Progenitor cell of endocrine pancreas (in vitro differentiated cells): Measurements from ENCODE around the gene KAZN. TPM values are rescaled to one million over a fixed set of nuclear protein-coding genes. Genes with fewer than 3 reads are reported as not detected.
"Not testable (repeated sequence)": the region's sequence is repeated elsewhere in the genome, so short reads cannot be mapped to it uniquely, and the experiment has no call there.

Experiments used
- DNase-seq: peaks from one replicate; pipeline ENCODE4 v3.0.0; 2021; ENCODE audit warnings: low spot score; ENCODE audit not compliant: unreplicated experiment
- H3K27ac Mint-ChIP-seq: 2 replicates; pipeline ENCODE4 v1.8.0; 2021; ENCODE audit warnings: mild to moderate bottlenecking, moderate library complexity, mixed read lengths
- H3K27me3 Mint-ChIP-seq: 2 replicates; pipeline ENCODE4 v1.8.0; 2021; ENCODE audit warnings: mixed read lengths
- H3K36me3 Mint-ChIP-seq: 2 replicates; pipeline ENCODE4 v1.8.0; 2022; ENCODE audit warnings: mixed read lengths; ENCODE audit not compliant: insufficient read depth
- H3K4me1 Mint-ChIP-seq: 2 replicates; pipeline ENCODE4 v1.8.0; 2021; ENCODE audit warnings: low read depth, mixed read lengths
- H3K4me3 Mint-ChIP-seq: 2 replicates; pipeline ENCODE4 v1.8.0; 2021; ENCODE audit warnings: low read depth, mild to moderate bottlenecking, moderate library complexity, mixed read lengths
- H3K9me3 Mint-ChIP-seq: 2 replicates; pipeline ENCODE4 v1.8.0; 2021; ENCODE audit warnings: low read depth, mixed read lengths
- CTCF ChIP-seq: fragments of 200-600 bp; sonication (generic); IDR thresholded peaks from one replicate; pipeline ENCODE4 v1.5.0; 2021; ENCODE audit warnings: antibody characterized with exemption, mild to moderate bottlenecking; ENCODE audit not compliant: unreplicated experiment
- total RNA-seq: library from RNA; stranded (reverse); gene quantifications from 2 replicates; pipeline ENCODE4 v1.2.1, GENCODE V29; 2021

KAZN gene
- total RNA-seq, 1 donor from 2014 or later: 12.9 TPM

GRCh38 chr1:15129944-15130343 is 531.5 kb downstream of the KAZN start:
- Mint-ChIP-seq H3K36me3 (no peaks in the 10 kb centered on the region), H3K9me3 (peaks cover 10% of the 10 kb centered on the region), H3K27me3 (no peaks in the 10 kb centered on the region), H3K4me3 (no peak overlapping the region), H3K27ac (no peak overlapping the region), H3K4me1 (peaks cover 6% of the 10 kb centered on the region)
- TF ChIP-seq CTCF: no peak
- no peak for DNase-seq

DNA sequence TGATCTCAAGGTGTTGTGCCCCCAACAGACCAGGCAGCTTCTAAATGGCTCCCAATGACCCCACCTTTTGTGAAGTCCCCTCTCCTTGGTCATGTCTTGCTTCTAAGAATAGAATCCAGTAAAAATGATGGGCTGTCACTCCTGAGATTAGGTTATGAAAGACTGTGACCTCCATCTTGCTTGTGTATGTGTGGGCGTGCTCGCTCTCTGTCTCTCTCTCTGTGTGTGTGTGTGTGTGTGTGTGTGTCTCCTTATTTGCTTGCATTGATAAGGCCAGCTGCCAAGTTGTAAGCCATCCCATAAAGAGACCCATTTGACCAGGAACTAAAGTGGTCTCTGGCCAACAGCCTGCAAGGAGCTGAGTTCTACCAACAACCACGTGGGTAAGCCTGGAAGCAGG is 532.1 kb downstream of the KAZN start:
- peaks cover 6% of the 10 kb centered on the region for H3K4me1 Mint-ChIP-seq
- no peak overlapping the region for H3K4me3 Mint-ChIP-seq
- H3K27me3 Mint-ChIP-seq: no peaks in the 10 kb centered on the region
- DNase-seq: no peak
- peaks cover 10% of the 10 kb centered on the region for H3K9me3 Mint-ChIP-seq
- H3K27ac Mint-ChIP-seq: no peak overlapping the region
- no peak for TF ChIP-seq CTCF
- H3K36me3 Mint-ChIP-seq: no peaks in the 10 kb centered on the region

DNA sequence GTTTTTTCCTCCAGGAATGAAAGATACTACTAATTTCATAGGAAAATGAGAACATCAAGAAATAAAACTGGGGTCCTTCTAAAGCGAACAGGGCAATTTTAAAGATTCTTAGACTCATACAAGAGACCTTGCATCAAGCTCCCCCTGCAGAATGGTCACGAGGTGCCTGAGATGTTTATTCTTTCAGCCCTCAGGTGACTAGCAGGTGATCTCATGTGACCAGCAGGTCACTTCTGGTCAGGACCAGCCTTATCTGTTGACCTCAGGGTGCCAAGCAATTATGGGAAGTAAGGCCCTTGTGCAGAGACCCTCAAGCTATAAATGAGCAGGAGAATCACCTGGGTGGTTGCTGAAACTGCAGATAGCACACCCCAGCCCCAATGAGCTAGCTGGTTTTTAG is 534.5 kb downstream of the KAZN start:
- no peak for DNase-seq
- no peaks in the 10 kb centered on the region for H3K27me3 Mint-ChIP-seq
- H3K4me1 Mint-ChIP-seq: peaks cover 10% of the 10 kb centered on the region
- H3K36me3 Mint-ChIP-seq: no peaks in the 10 kb centered on the region
- no peak for TF ChIP-seq CTCF
- H3K9me3 Mint-ChIP-seq: peaks cover 10% of the 10 kb centered on the region
- no peak overlapping the region for H3K4me3 Mint-ChIP-seq
- no peak overlapping the region for H3K27ac Mint-ChIP-seq

- Mint-ChIP-seq H3K36me3 (no peaks in the 10 kb centered on the region), H3K4me1 (peaks cover 12% of the 10 kb centered on the region), H3K9me3 (peaks cover 10% of the 10 kb centered on the region), H3K27me3 (no peaks in the 10 kb centered on the region), H3K27ac (no peak overlapping the region), H3K4me3 (no peak overlapping the region)
- TF ChIP-seq CTCF: no peak
- no peak for DNase-seq
Observed at GRCh38 chr1:15134285-15134684, 535.8 kb downstream of the KAZN start.

DNA sequence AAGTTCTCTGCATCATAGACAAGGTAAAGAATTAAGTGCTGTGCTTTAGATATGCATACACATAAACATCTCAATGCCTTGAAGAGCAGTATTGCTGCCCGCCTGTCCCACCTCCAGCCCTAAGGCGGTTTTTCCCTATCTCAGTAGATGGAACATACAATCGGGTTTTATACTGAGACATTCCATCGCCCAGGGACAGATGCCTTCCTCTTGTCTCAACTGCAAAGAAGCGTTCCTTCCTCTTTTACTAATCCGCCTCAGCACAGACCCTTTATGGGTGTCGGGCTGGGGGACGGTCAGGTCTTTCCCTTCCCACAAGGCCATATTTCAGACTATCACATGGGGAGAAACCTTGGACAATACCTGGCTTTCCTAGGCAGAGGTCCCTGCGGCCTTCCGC is 537.1 kb downstream of the KAZN start:
- H3K27me3 Mint-ChIP-seq, DNase-seq, H3K36me3 Mint-ChIP-seq, H3K9me3 Mint-ChIP-seq, H3K4me3 Mint-ChIP-seq: not testable (repeated sequence)
- peak overlapping the region; percentile 74 for H3K27ac Mint-ChIP-seq
- H3K4me1 Mint-ChIP-seq: peaks cover 19% of the 10 kb centered on the region

GRCh38 chr1:15137809-15138208 is 539.3 kb downstream of the KAZN start:
- no peak for TF ChIP-seq CTCF
- H3K4me3 Mint-ChIP-seq: no peak overlapping the region

More at GRCh38 chr1:15137809-15138208, 539.3 kb downstream of the KAZN start:
- Mint-ChIP-seq H3K27me3 (peaks cover 5% of the 10 kb centered on the region), H3K27ac (no peak overlapping the region), H3K36me3 (no peaks in the 10 kb centered on the region), H3K9me3 (no peaks in the 10 kb centered on the region), H3K4me1 (peaks cover 17% of the 10 kb centered on the region)
- no peak for DNase-seq
